NCI-H1105 (cell line): ENCODE results near the gene BTG4.

ENCODE experiments used
- DNase-seq: peaks from one replicate; lab custom pipeline; 2025; lab: John Stamatoyannopoulos, UW

Gene BTG4

GRCh38 chr11:111455291-111456085 is 56.7 kb downstream of the BTG4 start:
- DNase-seq = no peak

DNA sequence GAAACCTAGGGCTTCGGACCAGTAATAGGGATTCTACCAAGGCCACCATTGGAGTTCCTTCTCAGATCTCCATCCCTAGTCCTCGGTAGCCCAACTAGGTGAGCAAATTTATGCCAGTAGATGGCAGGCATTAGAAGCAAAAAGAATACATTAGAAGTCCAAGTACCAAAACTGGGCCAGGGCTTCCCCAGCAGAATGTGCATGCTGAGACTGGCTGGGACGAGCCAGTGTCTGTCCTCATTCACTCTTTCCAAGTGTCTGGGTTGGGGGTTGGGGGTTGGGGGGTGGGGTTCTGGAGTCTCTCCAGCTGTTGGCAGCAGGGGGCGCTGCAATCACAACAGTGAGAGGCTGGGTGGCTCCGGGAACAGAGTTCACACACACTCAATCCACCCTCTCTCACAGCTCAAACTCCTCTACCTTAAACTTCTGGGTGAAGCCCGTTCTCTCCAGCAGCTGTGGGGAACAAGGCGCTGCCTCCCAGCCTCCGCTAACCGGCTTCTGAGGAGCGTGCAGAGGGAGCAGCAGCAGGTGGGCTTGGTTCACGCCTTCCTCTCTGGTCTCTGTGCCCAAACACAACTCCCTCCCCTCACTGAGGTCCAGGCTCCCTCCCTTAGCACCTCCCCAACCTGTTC is 57.5 kb downstream of the BTG4 start:
- DNase-seq = peak; percentile 40

GRCh38 chr11:111452817-111453552 is 59.2 kb downstream of the BTG4 start:
- no peak for DNase-seq

GRCh38 chr11:111452146-111452545 is 60.0 kb downstream of the BTG4 start:
- DNase-seq = no peak

- no peak for DNase-seq
These were observed 61.5 kb downstream of the BTG4 start for GRCh38 chr11:111450480-111451320.

DNA sequence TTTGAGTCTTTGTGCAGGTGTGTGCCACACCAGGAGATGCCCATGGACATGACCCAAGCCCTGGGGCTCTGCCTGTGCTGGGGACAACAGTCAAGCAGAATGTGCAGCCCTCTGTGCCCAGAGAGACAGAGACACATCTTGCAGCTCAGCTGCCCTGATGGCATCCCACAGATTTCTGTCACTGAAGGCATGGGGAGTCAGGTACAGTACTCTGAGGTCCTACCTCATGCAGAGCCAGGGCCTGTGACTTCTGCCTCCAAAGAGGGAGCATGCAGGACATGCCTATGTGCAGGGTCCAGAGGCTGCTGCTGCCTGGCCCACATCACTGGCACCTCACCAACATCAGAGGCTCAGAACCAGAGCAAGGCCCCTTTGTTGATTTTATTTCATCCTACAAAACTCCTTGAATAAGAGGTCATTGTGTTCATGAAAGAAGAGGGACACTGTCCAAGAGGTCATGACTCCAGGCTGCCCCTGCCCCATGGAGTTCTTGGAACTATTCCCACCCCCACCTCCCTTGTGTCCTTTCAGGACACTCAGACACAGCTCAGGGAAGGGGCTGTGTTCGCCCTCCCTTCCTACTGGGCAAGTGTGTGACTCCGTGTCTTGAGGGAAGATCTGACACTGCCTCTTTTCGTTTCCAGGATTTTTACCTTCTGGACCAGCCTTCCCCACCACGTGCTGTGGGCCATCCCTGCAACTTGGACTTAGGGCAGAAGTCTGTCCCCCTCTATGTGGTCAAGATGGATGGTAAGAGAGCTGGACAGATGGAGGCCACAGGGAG is 62.3 kb downstream of the BTG4 start:
- no peak for DNase-seq

DNA sequence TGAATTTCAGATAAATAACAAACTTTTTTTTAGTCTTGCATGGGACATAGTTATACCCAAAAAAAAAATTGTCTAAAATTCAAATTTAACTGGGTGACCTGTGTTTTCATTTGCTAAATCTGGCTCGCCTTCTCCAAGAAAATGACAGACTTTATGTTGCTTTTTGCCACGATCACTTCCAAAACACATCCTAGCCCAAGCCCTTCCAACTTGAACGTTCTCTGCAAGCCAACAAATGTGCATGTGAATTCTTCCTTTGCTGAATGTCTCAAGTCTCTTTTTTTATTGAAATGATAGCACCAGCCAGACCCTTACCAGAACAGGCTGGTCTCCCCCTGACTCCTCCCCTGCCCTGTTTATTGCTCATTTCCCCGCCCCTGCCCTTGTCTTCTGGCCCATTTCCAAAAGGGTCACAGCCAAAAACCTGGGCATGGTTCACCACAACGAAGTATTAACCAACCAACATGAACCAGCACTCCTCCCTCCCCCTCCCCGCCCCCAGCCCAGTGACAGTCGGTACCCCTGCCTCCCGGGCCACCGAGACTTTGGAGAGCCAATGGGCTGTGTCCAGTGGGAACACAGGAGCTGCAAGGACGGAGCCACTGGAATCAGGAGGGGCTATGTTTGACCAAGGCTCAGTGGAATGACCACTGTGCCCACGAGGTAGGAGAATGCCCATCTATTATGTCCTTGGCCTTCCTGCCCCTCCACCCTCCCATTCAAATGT is 63.2 kb downstream of the BTG4 start:
- peak; percentile 31 for DNase-seq

DNA sequence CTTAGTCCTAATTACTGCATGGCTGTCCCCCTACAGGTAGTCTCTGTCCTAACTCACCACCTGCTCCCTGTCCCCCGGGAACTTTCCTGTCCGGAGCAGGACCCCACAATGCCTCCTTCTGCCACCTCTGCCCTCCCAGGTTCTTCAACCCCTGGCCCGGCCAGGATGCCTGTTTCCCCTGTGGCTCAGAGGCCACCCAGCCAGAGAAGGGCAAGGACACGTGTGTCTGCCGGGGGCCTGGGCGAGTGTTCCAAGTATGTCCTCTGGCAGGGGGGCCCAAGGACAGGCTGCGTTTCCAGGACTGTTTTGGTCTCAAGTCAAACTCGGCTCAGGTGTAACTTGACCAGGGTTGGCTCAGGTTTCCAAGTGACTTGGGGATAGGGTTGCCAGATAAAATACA is 63.8 kb downstream of the BTG4 start:
- no peak for DNase-seq

DNA sequence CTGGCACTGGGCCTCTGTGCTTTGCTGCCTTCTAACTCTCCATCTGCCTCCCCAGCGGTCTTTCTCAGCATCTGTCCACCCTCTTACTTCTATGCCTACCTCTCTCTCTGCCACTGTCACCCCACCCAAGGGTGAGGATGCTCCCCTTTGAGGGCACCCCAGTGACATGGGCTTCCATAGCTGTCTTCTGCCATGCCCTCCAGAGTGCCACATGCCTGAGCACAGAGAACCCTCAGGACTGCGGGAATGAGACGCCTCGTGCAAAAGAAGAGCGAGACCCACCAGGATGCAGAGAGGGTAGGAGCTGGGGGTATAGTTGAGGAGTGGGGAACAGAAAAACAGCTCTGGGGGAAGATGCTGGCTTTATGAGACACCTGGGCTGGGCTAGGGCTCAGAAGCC is 64.3 kb downstream of the BTG4 start:
- no peak for DNase-seq

DNA sequence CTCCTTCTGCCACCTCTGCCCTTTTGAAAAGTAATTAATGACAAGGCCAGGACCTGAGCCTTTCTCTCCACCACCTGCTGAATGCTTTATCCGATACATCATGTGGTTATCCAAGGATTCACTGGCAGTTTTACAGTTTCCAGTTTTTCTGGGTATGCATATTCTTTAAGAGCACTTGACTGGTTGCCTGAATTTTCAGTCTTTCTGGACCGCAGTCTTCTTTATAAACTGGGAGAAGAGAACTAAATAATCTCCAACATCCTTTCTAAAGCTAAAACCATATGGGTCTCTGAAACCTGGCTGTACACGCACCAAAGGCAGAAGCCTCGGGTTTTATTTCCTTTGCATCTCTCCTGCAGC is 65.1 kb downstream of the BTG4 start:
- DNase-seq = no peak

- peak; percentile 94 for DNase-seq
These were observed 65.6 kb downstream of the BTG4 start for GRCh38 chr11:111446404-111447111.

- DNase-seq = no peak
These were observed 66.6 kb downstream of the BTG4 start for GRCh38 chr11:111445586-111445985.
